Peyer's patch (tissue), 4 donors: Measurements from ENCODE around the gene VSIG10L2. TPM values are rescaled to one million over a fixed set of nuclear protein-coding genes. Genes with fewer than 3 reads are reported as not detected.

Source experiments
- DNase-seq, 3 donors: peaks; one replicate each; pipeline ENCODE4 v3.0.0-alpha.2; 2017 to 2019
- H3K27ac ChIP-seq, 4 donors: fragments of 200-600 bp; sonication (generic); one replicate each; pipeline ENCODE4 v1.5.1; 2016 to 2019
- H3K27me3 ChIP-seq, 2 donors: fragments of 200-600 bp; sonication (generic); one replicate each; pipeline ENCODE4 v1.5.1; 2019
- H3K36me3 ChIP-seq, 3 donors: fragments of 200-600 bp; sonication (generic); one replicate each; pipeline ENCODE4 v1.5.1; 2016 to 2019
- H3K4me1 ChIP-seq, 4 donors: fragments of 200-600 bp; sonication (generic); one replicate each; pipeline ENCODE4 v1.5.1; 2016 to 2019
- H3K4me3 ChIP-seq, 4 donors: fragments of 200-600 bp; sonication (generic); 1 replicate in 3 of 4; 2 replicates in 1 of 4; pipeline ENCODE4 v1.5.1; 2016 to 2019; ENCODE audit warnings: mild to moderate bottlenecking in 1 of 4
- H3K9me3 ChIP-seq, 4 donors: fragments of 200-600 bp; sonication (generic); one replicate each; pipeline ENCODE4 v1.5.1; 2016 to 2019; ENCODE audit warnings: mild to moderate bottlenecking in 1 of 4
- POLR2A ChIP-seq, 2 donors: fragments of 450-650 bp; IDR thresholded peaks; one replicate each; pipeline ENCODE4 v1.5.1; 2017; ENCODE audit warnings: antibody characterized with exemption in 2 of 2, mild to moderate bottlenecking in 2 of 2, moderate library complexity in 2 of 2
- total RNA-seq, 4 donors: library from RNA; depleted of rRNA; stranded (reverse); fragments of >200 nt; gene quantifications; one replicate each; pipeline ENCODE4 v1.1.0, GENCODE V29; 2016
- TF ChIP-seq, protein P1 (sequence below), 6 experiments: fragments of 450-650 bp in 4 of 6; fragments of 200-600 bp in 2 of 6; sonication (generic) in 1 of 6; IDR thresholded peaks; one replicate each; pipeline ENCODE4 v1.5.1; 2017 to 2019; ENCODE audit warnings: antibody characterized with exemption in 6 of 6, mild to moderate bottlenecking in 3 of 6, moderate library complexity in 1 of 6

Gene VSIG10L2
- total RNA-seq, 4 donors from 2014 or later, result not detected

DNA sequence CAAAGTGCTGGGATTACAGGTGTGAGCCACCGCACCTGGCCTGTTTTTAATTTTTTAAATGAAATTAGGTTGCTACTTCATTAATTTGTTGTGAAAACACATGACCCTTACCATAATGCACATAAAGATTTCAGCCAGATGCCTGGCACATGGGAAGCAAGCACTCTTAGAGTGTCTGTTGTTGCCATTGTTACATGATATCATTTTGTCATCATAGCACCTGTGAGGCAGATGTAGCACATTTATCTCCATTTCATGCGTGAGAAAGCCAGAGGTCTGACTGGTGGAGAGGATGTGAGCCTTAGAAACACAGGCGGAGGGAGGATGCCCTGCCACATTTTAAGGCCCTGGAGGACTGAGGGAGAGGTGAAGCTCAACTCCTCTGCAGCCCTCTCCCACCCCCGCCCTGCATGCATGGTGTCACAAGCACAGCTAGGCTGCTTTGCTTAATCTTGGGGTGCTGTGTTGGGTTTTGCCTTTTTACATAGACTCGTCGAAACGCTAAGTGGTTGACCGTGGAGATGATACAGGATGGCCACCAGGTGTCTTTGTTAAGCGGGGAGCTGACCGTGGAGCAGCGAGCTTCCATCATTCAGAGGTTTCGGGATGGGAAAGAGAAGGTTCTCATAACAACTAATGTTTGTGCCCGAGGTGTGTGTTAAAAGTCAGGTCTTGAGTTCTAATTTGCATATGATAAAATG, 27.6 kb upstream of the VSIG10L2 start:
- no peak for TF ChIP-seq POLR2A (IDR thresholded peaks at IDR 0.05)
- TF ChIP-seq, protein P1, sequence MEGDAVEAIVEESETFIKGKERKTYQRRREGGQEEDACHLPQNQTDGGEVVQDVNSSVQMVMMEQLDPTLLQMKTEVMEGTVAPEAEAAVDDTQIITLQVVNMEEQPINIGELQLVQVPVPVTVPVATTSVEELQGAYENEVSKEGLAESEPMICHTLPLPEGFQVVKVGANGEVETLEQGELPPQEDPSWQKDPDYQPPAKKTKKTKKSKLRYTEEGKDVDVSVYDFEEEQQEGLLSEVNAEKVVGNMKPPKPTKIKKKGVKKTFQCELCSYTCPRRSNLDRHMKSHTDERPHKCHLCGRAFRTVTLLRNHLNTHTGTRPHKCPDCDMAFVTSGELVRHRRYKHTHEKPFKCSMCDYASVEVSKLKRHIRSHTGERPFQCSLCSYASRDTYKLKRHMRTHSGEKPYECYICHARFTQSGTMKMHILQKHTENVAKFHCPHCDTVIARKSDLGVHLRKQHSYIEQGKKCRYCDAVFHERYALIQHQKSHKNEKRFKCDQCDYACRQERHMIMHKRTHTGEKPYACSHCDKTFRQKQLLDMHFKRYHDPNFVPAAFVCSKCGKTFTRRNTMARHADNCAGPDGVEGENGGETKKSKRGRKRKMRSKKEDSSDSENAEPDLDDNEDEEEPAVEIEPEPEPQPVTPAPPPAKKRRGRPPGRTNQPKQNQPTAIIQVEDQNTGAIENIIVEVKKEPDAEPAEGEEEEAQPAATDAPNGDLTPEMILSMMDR (IDR thresholded peaks at IDR 0.05), result no peak
- H3K27me3 ChIP-seq, result no peaks in the 10 kb centered on the region
- no peaks in the 10 kb centered on the region for H3K4me1 ChIP-seq
- H3K36me3 ChIP-seq, result no peaks in the 10 kb centered on the region
- no peak overlapping the region for H3K4me3 ChIP-seq
- H3K9me3 ChIP-seq, result no peaks in the 10 kb centered on the region
- no peak for DNase-seq
- no peak overlapping the region for H3K27ac ChIP-seq

DNA sequence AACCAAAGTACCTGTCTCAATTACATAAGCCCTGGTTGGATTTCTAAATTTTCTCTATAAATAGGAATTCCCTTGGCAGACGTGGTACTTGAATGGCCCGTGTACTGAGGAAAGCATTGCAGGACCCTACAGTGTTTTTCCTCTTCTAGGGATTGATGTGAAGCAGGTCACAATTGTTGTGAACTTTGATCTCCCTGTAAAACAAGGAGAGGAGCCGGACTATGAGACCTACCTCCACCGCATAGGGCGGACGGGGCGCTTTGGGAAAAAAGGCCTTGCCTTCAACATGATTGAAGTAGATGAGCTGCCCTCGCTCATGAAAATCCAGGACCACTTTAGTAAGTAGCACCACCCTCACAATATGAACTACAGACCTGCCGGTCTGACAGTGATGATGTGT, 24.8 kb upstream of the VSIG10L2 start:
- no peak for TF ChIP-seq POLR2A (IDR thresholded peaks at IDR 0.05)
- TF ChIP-seq, protein P1 (IDR thresholded peaks at IDR 0.05), result no peak
- Histone ChIP-seq H3K4me1 (peaks cover 0 to 17% (median 0%) of the 10 kb centered on the region in 4 donors), H3K27ac (no peak overlapping the region), H3K4me3 (no peak overlapping the region), H3K9me3 (no peaks in the 10 kb centered on the region), H3K27me3 (no peaks in the 10 kb centered on the region), H3K36me3 (no peaks in the 10 kb centered on the region)
- no peak for DNase-seq

DNA sequence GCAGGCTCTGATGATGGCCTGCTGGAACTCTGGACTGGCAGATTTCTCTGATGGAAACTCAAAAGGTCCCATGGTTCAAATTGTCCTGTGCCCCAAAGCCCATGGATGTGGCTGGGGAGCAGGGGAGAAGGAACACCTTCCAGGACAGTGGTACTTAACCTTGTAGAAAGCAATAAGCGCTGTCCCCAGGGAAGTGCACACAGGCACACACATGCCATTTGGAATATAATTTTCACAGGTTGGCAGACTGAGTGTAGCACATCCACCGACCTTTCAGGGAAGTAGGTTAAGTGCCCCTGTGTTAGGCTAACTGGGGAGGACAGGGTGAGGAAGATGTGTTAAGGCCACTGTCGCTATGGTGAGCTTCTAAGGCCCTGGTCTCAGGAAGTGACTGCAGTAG, 23.7 kb upstream of the VSIG10L2 start:
- no peak for DNase-seq
- Histone ChIP-seq H3K9me3 (no peaks in the 10 kb centered on the region), H3K27me3 (no peaks in the 10 kb centered on the region), H3K36me3 (no peaks in the 10 kb centered on the region), H3K4me3 (no peak overlapping the region), H3K4me1 (peaks cover 0 to 18% (median 0%) of the 10 kb centered on the region in 4 donors), H3K27ac (no peak overlapping the region)
- TF ChIP-seq POLR2A (IDR thresholded peaks at IDR 0.05), result no peak
- TF ChIP-seq, protein P1 (IDR thresholded peaks at IDR 0.05), result no peak

DNA sequence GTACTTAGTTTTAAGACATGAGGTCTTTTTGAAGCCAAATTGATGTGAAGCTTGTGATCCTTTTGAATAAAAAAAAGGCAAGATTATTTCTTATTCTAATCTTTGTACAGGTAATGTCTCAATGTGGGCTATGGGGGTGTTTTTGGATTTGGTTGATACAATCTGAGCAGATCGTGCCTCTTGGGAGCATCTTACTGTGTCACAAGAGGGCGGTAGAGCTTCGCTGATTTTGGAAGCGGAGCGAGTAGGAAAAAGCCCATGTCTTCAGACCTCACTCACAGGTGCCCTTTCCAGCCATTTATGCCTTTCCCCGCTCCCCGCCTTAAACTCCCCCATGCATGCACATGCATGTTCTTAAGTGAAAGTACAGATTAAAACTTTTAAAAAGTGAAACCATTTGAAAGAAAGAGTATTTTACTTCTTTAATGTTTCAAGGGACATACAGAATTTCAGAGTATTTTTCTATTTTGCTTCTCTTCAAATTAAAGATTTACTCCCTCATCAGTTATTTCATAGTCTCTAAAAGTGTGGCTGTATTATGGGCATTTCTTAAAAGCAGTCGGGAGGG, 22.7 kb upstream of the VSIG10L2 start:
- H3K27me3 ChIP-seq, result no peaks in the 10 kb centered on the region
- no peaks in the 10 kb centered on the region for H3K9me3 ChIP-seq
- no peak overlapping the region for H3K4me3 ChIP-seq
- TF ChIP-seq, protein P1 (IDR thresholded peaks at IDR 0.05), result peak in 5 of 6 experiments; percentile 6 to 78 (median 75)
- TF ChIP-seq POLR2A (IDR thresholded peaks at IDR 0.05), result peak in 1 of 2 donors; percentile 14
- peak in 2 of 3 donors; percentile 33 to 84 for DNase-seq
- H3K36me3 ChIP-seq, result no peaks in the 10 kb centered on the region
- H3K27ac ChIP-seq, result no peak overlapping the region
- H3K4me1 ChIP-seq, result peaks cover 0 to 18% (median 0%) of the 10 kb centered on the region in 4 donors

DNA sequence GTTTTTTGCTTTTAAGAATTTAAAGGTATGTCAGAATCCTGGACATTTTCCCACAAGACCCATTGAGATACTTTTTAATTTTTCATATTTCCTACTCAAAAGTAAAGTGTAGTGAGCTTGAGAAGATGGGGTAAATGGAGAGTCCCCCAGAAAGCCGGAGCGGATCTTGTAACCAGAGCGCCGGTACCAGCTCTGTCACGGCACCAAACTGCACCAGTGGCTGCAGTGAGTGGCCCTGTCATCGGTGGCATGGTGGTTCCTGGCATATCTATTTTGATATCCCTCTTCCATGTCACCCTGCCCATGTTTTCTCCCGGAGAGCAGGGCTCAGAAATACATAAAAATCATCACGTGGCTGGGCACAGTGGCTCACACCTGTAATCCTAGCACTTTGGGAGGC, 22.2 kb upstream of the VSIG10L2 start:
- Histone ChIP-seq H3K27me3 (no peaks in the 10 kb centered on the region), H3K9me3 (no peaks in the 10 kb centered on the region), H3K4me1 (peaks cover 0 to 18% (median 0%) of the 10 kb centered on the region in 4 donors), H3K27ac (no peak overlapping the region), H3K36me3 (no peaks in the 10 kb centered on the region), H3K4me3 (no peak overlapping the region)
- TF ChIP-seq, protein P1 (IDR thresholded peaks at IDR 0.05), result no peak
- TF ChIP-seq POLR2A (IDR thresholded peaks at IDR 0.05), result no peak
- no peak for DNase-seq
